Thoracic aorta (tissue), 2 donors: Measurements from ENCODE around the gene WFDC12. TPM values are rescaled to one million over a fixed set of nuclear protein-coding genes. Genes with fewer than 3 reads are reported as not detected.
"Not testable (repeated sequence)": the region's sequence is repeated elsewhere in the genome, so short reads cannot be mapped to it uniquely, and the experiment has no call there.

Source experiments
- ATAC-seq: fragments of 150-250 bp; one replicate; pipeline ENCODE4 v1.8.0; 2017; ENCODE audit warnings: low read depth; ENCODE audit not compliant: insufficient number of reproducible peaks, low FRiP score
- DNase-seq: peaks from one replicate; pipeline ENCODE4 v3.0.0-alpha.2; 2020; ENCODE audit warnings: low spot score
- H3K27ac ChIP-seq, 2 donors: fragments of 200-600 bp; sonication (generic); 1 replicate in 1 of 2; 2 replicates in 1 of 2; pipeline ENCODE4 v1.5.1; 2016; ENCODE audit warnings: mild to moderate bottlenecking in 2 of 2, moderate library complexity in 2 of 2
- H3K27me3 ChIP-seq: fragments of 200-600 bp; sonication (generic); replicated peaks from 2 replicates; pipeline ENCODE4 v1.6.0; 2016; ENCODE audit warnings: mild to moderate bottlenecking; ENCODE audit not compliant: insufficient read depth
- H3K36me3 ChIP-seq: fragments of 200-600 bp; sonication (generic); one replicate; pipeline ENCODE4 v1.5.1; 2016
- H3K4me1 ChIP-seq, 2 donors: fragments of 200-600 bp; sonication (generic); 1 replicate in 1 of 2; 2 replicates in 1 of 2; pipeline versions ENCODE4 v1.5.1 to v1.6.0; 2016; ENCODE audit warnings: low read depth in 2 of 2, mild to moderate bottlenecking in 1 of 2; ENCODE audit not compliant: control insufficient read depth in 1 of 2
- H3K4me3 ChIP-seq: fragments of 200-600 bp; sonication (generic); 2 replicates; pipeline ENCODE4 v1.5.1; 2016; ENCODE audit warnings: mild to moderate bottlenecking
- H3K9me3 ChIP-seq: fragments of 200-600 bp; sonication (generic); 2 replicates; pipeline ENCODE4 v1.5.1; 2016
- CTCF ChIP-seq: fragments of 200-600 bp; sonication (generic); IDR thresholded peaks from one replicate; pipeline ENCODE4 v1.5.1; 2019; ENCODE audit warnings: antibody characterized with exemption
- total RNA-seq, 2 donors: library from RNA; depleted of rRNA; stranded (reverse); fragments of >200 nt; gene quantifications; one replicate each; pipeline versions ENCODE4 v1.1.0 to v1.2.3, GENCODE V29; 2016

The WFDC12 gene
- total RNA-seq, 2 donors from 2014 or later, result not detected

DNA sequence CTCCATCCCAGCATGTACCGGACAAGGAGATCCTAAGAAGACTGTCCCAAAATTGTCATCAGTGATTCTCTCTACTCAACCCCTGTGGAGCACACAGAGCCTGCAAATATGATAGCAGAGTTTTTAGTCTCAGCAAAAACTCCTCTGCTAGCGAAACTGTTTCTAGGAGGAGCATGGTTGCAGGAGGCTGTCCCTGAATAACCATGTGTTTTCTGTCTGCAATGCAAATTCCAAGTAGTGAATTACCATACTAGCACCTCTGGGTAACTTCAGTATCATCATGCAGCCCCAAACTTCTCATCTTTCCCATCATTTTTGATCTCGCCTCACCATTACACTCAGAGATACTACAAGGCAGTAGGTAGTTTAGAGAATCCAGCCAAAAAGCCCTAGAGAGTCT, 24.8 kb upstream of the WFDC12 start:
- no peaks in the 10 kb centered on the region for H3K27me3 ChIP-seq

DNA sequence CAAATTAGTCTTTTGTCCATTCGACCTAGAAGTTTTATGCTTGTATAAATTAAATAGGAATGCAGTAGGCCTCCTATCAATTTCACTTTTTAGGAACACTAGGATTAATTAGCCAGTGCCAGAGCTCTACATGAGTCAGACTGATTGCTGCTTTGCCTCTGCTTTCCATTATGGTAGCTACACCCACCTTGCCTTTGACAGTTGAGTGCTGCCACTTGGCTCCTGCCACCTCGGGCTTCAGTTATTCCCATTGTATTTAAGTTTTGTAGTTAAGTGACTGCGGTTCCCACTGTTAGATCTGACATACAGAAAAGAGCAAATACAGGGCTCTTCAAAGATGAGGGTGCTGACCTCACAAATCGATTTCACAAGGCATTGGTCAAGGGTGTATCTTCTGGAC, 16.6 kb upstream of the WFDC12 start:
- ATAC-seq (no peak), DNase-seq (no peak)
- H3K36me3 ChIP-seq, result no peaks in the 10 kb centered on the region
- H3K9me3 ChIP-seq, result no peaks in the 10 kb centered on the region
- no peak for TF ChIP-seq CTCF
- H3K4me1 ChIP-seq, result no peaks in the 10 kb centered on the region
- H3K4me3 ChIP-seq, result no peak overlapping the region
- H3K27ac ChIP-seq, result no peak overlapping the region
- H3K27me3 ChIP-seq, result no peaks in the 10 kb centered on the region

More for the DNA sequence above, 24.8 kb upstream of the WFDC12 start:
- H3K4me1 ChIP-seq, result no peaks in the 10 kb centered on the region
- ATAC-seq (no peak), DNase-seq (no peak)
- TF ChIP-seq CTCF, result no peak
- H3K27ac ChIP-seq, result no peak overlapping the region
- no peaks in the 10 kb centered on the region for H3K9me3 ChIP-seq
- no peaks in the 10 kb centered on the region for H3K36me3 ChIP-seq
- H3K4me3 ChIP-seq, result no peak overlapping the region

DNA sequence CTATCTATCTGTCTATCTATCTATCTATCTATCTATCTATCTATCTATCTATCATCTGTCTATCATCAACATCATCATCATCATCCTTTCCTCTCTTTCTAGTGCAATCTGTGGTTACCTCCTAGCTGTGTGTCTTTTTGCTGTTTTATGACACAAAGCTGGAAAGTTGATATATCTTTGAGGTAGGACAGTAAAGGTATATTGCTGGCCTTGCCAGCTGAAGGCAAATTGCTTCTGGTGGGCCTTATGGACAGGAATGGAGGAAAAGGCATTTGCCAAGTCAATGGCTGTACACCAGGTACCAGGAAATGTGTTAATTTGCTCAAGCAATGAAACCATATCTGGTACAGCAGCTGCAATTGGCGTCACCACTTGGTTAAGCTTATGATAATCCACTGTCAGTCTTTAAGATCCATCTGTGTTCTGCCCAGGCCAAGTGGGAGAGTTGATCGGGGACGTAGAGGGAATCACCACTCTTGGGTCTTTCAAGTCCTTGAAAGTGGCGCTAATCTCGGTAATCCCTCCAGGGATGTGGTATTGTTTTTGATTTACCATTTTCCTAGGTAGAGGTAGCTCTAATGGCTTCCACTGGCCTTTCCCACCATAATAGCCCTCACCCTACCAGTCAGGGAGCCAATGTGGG, 15.6 kb upstream of the WFDC12 start:
- H3K27ac ChIP-seq, H3K36me3 ChIP-seq, H3K4me1 ChIP-seq, H3K27me3 ChIP-seq, H3K9me3 ChIP-seq, ATAC-seq, DNase-seq, H3K4me3 ChIP-seq: not testable (repeated sequence)

GRCh38 chr20:45138561-45139300, 14.5 kb upstream of the WFDC12 start:
- H3K4me1 ChIP-seq, result no peaks in the 10 kb centered on the region
- H3K36me3 ChIP-seq, result no peaks in the 10 kb centered on the region
- H3K4me3 ChIP-seq, result no peak overlapping the region
- no peaks in the 10 kb centered on the region for H3K27me3 ChIP-seq
- H3K9me3 ChIP-seq, result no peaks in the 10 kb centered on the region
- peak; percentile 15 for TF ChIP-seq CTCF
- no peak overlapping the region for H3K27ac ChIP-seq
- no peak for ATAC-seq
- DNase-seq, result no peak

DNA sequence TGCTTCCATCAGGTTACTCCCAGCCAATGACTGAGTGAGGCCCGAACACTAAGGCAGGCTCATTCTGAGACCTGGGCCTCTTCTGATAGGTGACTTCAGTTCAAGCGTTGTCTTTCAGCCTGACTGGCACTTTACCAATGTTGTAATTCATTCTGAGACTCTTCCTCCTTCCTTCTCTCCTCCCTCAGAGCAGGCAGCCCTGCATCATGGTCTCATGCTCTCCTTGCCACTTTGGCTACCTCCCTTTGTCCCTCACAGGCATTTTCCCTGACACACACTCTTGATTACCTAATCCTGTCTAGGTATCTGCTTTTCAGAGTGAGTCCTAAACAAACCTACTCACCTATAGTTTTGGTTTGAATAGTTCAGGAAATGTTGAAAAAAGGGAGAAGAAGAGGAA, 12.6 kb upstream of the WFDC12 start:
- DNase-seq (no peak), ATAC-seq (no peak)
- H3K4me1 ChIP-seq, result no peaks in the 10 kb centered on the region
- no peak overlapping the region for H3K27ac ChIP-seq
- no peaks in the 10 kb centered on the region for H3K27me3 ChIP-seq
- H3K4me3 ChIP-seq, result no peak overlapping the region
- no peak for TF ChIP-seq CTCF
- no peaks in the 10 kb centered on the region for H3K9me3 ChIP-seq
- H3K36me3 ChIP-seq, result no peaks in the 10 kb centered on the region
